GDM1 (cell line): Measurements from ENCODE around the gene MUC5AC.

Experiments
- DNase-seq: peaks from one replicate; lab custom pipeline; 2025; lab: John Stamatoyannopoulos, UW

MUC5AC gene

DNA sequence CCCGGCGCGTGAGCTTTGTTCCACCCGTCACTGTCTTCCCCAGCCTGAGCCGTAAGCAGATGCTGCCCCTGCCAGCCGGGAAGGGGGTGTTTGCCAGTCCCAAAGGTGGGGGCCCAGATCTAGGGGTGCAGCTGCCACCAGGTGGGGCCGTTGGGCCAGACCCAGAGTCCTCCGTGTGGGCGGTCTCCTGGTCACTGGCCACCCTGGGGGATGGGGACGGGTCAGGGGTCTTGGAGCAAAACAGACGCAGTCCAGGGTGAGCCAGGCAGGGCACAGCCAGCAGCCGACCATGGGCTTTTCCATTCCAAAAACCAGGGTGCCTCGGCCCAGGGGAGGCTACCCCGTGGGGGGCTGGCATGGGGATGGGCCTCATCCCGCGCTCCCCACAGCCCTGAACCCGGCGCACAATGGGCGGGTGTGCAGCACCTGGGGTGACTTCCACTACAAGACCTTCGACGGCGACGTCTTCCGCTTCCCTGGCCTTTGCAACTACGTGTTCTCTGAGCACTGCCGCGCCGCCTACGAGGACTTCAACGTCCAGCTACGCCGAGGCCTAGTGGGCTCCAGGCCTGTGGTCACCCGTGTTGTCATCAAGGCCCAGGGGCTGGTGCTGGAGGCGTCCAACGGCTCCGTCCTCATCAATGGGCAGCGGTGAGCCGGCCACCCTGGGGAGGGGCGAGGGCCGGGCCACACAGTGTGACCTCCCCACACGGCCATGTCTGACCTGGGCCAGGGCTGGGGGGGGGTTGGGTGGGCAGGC is 68.7 kb downstream of the MUC5AC start:
- DNase-seq = no peak

GRCh38 chr11:1226986-1227550 is 69.3 kb downstream of the MUC5AC start:
- no peak for DNase-seq

DNA sequence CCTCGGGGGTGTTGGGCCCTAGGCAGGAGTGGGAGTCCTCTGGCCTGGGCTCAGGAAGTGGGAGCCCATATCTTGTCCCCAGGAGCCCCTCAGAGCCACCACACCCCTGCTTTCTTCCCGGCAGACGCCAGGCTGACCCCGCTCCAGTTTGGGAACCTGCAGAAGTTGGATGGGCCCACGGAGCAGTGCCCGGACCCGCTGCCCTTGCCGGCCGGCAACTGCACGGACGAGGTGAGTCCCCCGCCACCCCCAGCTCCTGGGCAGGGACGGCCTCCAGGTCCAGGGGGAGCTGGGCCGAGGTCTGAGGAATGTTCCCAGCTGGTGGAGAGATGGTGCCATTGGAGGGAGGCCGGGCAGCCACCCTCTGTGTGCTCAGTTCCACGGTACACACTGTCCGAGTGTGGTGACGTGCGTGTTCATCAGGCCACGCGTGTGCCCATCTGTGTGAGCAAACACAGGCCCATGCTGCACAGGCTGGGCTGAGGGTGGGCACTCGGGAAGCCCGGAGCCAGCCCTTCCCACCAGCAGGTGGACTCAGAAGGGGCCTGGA is 69.9 kb downstream of the MUC5AC start:
- DNase-seq = no peak

DNA sequence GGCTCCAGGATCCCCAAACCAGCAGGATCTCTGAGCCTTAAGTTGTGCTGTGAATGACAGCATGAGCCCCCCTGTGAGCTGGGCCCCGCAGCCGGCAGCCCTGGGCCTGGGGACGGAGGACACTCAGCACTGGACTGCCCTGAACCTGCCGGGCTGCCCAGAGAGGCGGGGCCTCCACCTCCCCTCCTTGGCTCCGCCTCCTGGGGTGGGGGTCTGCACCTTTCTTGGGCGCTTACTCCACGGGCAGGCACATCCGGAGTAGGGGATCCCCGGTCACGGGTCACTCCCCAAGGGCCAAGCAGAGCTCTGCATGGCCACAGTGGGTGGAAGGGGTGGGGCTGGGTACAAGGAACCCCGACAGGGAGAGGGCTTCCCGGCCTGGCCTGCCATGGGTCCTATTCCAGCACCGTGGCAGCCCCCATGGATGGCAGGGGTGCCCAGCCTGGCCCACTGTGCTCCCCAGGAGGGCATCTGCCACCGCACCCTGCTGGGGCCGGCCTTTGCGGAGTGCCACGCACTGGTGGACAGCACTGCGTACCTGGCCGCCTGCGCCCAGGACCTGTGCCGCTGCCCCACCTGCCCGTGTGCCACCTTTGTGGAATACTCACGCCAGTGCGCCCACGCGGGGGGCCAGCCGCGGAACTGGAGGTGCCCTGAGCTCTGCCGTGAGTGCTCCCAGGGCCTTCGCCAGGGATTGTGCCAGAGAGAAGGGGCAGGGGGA is 70.5 kb downstream of the MUC5AC start:
- DNase-seq = no peak

DNA sequence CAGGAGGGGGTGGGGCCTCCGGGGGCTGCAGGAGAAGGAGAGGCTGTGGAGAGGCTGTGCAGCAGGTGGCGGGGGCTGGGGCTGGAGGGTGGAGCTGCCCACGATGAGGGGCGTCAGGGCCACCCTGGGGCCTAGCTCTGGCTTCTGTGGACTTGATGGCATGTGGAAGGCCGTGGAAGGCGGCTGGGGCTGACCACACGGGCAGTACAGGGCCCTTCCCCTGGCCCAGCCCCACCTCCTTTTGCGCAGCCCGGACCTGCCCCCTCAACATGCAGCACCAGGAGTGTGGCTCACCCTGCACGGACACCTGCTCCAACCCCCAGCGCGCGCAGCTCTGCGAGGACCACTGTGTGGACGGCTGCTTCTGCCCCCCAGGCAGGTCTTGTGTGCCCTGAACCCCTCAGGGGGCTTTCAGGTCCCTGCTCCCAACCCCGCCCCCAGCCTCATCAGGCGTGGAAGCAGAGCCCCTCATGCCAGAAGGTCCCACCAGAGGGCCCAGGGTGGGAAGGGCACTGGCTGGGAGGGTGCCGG is 71.2 kb downstream of the MUC5AC start:
- DNase-seq = no peak

DNA sequence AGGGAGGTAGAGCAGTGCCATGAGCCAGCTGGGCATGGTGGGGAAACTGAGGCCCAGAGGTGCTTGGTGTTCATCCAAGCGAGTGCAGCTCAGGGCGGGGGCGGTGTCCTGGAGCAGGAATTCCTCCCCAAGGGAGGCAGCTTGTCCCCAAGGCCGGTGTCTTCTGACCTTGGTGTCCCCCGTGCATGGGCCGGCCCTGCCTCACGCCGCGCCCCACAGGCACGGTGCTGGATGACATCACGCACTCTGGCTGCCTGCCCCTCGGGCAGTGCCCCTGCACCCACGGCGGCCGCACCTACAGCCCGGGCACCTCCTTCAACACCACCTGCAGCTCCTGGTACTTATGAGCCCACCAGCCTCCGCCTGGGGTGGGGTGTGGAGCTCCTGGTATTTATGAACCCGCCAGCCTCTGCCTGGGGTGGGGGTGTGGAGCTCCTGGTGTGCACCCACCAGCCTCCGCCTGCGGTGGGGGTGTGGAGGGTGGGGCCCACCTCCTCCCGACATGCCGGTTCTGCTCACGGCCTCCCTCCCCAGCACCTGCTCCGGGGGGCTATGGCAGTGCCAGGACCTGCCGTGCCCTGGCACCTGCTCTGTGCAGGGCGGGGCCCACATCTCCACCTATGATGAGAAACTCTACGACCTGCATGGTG is 71.8 kb downstream of the MUC5AC start:
- no peak for DNase-seq

DNA sequence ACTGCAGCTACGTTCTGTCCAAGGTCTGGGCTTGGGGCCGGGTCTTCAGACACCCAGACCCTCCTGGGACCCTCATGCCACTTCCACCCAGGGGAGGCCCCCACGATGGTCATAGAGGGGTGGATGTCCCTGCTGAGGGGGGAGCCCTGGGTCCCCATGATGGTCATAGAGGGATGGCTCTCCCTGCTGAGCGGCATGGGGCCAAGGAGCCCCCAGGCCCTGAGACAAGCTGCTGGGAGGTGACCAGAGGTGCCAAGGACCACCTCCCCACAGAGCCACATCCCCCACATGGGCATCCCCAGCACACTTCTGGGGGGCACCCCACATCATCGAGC is 72.3 kb downstream of the MUC5AC start:
- DNase-seq = no peak

DNA sequence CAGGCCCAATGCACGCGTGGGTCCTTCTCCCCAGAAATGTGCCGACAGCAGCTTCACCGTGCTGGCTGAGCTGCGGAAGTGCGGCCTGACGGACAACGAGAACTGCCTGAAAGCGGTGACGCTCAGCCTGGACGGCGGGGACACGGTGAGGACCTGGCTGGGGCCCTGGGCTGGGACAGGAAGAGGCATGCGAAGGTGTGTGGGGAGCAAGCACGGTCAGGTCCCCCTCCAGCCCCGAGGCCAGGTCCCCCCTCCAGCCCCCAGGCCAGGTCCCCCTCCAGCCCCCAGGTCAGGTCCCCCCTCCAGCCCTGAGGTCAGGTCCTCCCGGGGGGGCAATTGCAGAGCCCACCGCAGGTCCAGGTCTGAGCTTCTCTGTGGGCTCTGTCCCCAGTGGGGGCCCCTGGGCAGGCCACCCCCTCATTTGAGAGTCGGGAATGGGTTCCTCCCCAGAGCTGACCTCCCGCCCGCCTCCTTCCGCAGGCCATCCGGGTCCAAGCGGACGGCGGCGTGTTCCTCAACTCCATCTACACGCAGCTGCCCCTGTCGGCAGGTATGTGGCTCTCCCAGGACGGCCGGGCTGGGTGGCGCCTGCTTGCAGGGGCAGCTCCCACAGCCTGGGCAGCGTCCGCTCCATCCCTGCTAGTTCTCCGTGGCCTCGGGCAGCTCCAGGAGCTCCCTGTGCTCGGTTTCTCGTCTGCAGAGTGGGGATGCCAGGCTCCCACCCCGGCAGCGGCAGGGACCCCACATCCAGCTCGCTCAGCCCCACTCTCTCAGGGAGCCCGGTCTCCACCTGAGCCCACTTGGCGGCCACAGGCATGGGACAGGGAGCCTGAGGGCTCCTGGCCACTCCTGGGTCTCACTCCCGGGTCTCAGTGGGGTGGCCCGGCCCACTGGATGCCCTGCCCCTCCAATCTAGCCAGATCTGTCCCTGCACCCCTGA is 73.0 kb downstream of the MUC5AC start:
- no peak for DNase-seq

GRCh38 chr11:1231396-1232020 is 73.8 kb downstream of the MUC5AC start:
- DNase-seq = no peak

GRCh38 chr11:1232021-1232882 is 74.5 kb downstream of the MUC5AC start:
- no peak for DNase-seq

- no peak for DNase-seq
Observed at GRCh38 chr11:1232883-1233321, 75.1 kb downstream of the MUC5AC start.

GRCh38 chr11:1233351-1234053 is 75.7 kb downstream of the MUC5AC start:
- DNase-seq = no peak

- no peak for DNase-seq
Observed at GRCh38 chr11:1234054-1234720, 76.4 kb downstream of the MUC5AC start.

GRCh38 chr11:1234771-1235305 is 77.1 kb downstream of the MUC5AC start:
- no peak for DNase-seq

GRCh38 chr11:1235306-1235900 is 77.7 kb downstream of the MUC5AC start:
- DNase-seq = no peak

DNA sequence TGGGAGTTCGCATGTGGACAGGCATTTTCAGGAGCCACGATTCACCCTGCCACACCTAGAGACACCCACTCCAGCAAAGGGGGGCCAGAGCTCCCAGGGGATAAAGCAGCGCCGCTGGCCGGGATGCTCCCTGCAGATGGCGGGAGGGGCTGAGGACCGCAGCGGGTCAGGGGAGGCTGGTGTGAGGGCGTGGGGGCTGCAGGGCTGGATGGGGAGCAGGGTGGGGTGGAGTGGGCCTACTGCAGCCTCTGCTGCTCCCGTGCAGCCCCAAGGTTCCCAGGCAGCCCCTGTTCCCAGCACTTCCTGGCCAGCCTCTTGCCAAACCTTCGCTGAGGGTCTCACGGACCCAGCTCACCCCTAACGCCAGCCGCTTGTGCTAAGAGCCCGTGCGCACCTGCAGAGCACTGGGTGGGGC is 78.2 kb downstream of the MUC5AC start:
- DNase-seq = no peak

- DNase-seq = no peak
Observed at GRCh38 chr11:1236316-1237127, 78.8 kb downstream of the MUC5AC start.
